ENCODE results near the gene NECTIN2.
"Not testable (repeated sequence)": the region's sequence is repeated elsewhere in the genome, so short reads cannot be mapped to it uniquely, and the experiment has no call there.

NECTIN2 gene

GRCh38 chr19:44878120-44878865, 32.2 kb downstream of the NECTIN2 start:
- H3K4me3 ChIP-seq (ENCODE audit: control insufficient read depth, low read depth, low read length) = no peak overlapping the region

GRCh38 chr19:44879309-44880065, 33.4 kb downstream of the NECTIN2 start:
- no peak for TF ChIP-seq CTCF (conservative IDR thresholded peaks at IDR 0.05; ENCODE audit: control insufficient read depth, insufficient read depth, low read depth, low read length)
- no peak for DNase-seq (ENCODE audit: low read depth)

More at GRCh38 chr19:44878120-44878865, 32.2 kb downstream of the NECTIN2 start:
- TF ChIP-seq CTCF (conservative IDR thresholded peaks at IDR 0.05; ENCODE audit: control insufficient read depth, insufficient read depth, low read depth, low read length) = no peak
- no peak for DNase-seq (ENCODE audit: low read depth)

GRCh38 chr19:44882063-44882462, 36.0 kb downstream of the NECTIN2 start:
- DNase-seq (ENCODE audit: low read depth) = no peak
- H3K4me3 ChIP-seq (ENCODE audit: control insufficient read depth, low read depth, low read length) = no peak overlapping the region
- no peak for TF ChIP-seq CTCF (conservative IDR thresholded peaks at IDR 0.05; ENCODE audit: control insufficient read depth, insufficient read depth, low read depth, low read length)

More at GRCh38 chr19:44879309-44880065, 33.4 kb downstream of the NECTIN2 start:
- H3K4me3 ChIP-seq (ENCODE audit: control insufficient read depth, low read depth, low read length) = no peak overlapping the region

GRCh38 chr19:44882619-44883397, 36.7 kb downstream of the NECTIN2 start:
- not testable (repeated sequence) for DNase-seq (ENCODE audit: low read depth); H3K4me3 ChIP-seq (ENCODE audit: control insufficient read depth, low read depth, low read length)

GRCh38 chr19:44883922-44884321, 37.8 kb downstream of the NECTIN2 start:
- no peak for TF ChIP-seq CTCF (conservative IDR thresholded peaks at IDR 0.05; ENCODE audit: control insufficient read depth, insufficient read depth, low read depth, low read length)
- H3K4me3 ChIP-seq (ENCODE audit: control insufficient read depth, low read depth, low read length) = no peak overlapping the region
- DNase-seq (ENCODE audit: low read depth) = no peak

GRCh38 chr19:44884566-44884965, 38.5 kb downstream of the NECTIN2 start:
- no peak for TF ChIP-seq CTCF (conservative IDR thresholded peaks at IDR 0.05; ENCODE audit: control insufficient read depth, insufficient read depth, low read depth, low read length)
- no peak overlapping the region for H3K4me3 ChIP-seq (ENCODE audit: control insufficient read depth, low read depth, low read length)
- no peak for DNase-seq (ENCODE audit: low read depth)
